SU-DHL-6 (cell line): ENCODE measurements around the gene PRKAR2B.

Experiments
- CTCF ChIP-seq: fragments of 200-600 bp; sonication (generic); IDR thresholded peaks from one replicate; pipeline ENCODE4 v1.5.1; 2017; ENCODE audit warnings: antibody characterized with exemption, mild to moderate bottlenecking, low read length, moderate library complexity; ENCODE audit not compliant: insufficient read depth, poor library complexity, severe bottlenecking
- EZH2phosphoT487 ChIP-seq: fragments of 200-600 bp; sonication (generic), shearing (Covaris generic); conservative IDR thresholded peaks from 2 replicates; pipeline ENCODE4 v1.6.1; 2018; ENCODE audit warnings: mild to moderate bottlenecking, antibody characterized with exemption, low read length, moderate library complexity, mixed read lengths

- TF ChIP-seq CTCF: peak; percentile 72
- TF ChIP-seq EZH2phosphoT487: no peak
These were observed 106.0 kb downstream of the PRKAR2B start for GRCh38 chr7:107150375-107151073.
